Fibroblast of lung (primary cell): ENCODE results near the gene CFAP61. TPM values are rescaled to one million over a fixed set of nuclear protein-coding genes. Genes with fewer than 3 reads are reported as not detected.

Experiments
- DNase-seq, 2 donors: peaks; one replicate each; pipeline versions ENCODE4 v3.0.0 to v3.0.0-alpha.2; 2010; ENCODE audit warnings: low read depth in 2 of 2
- H2AFZ ChIP-seq: 2 replicates; pipeline ENCODE4 v1.5.1; 2012; ENCODE audit warnings: low read length, control low read depth, inconsistent platforms
- H3K27ac ChIP-seq: 2 replicates; pipeline ENCODE4 v1.5.1; 2011; ENCODE audit warnings: low read length, control low read depth; ENCODE audit not compliant: insufficient read depth
- H3K27me3 ChIP-seq: 2 replicates; pipeline ENCODE4 v1.5.1; 2011; ENCODE audit warnings: mild to moderate bottlenecking, low read length; ENCODE audit not compliant: control insufficient read depth, insufficient read depth
- H3K36me3 ChIP-seq: 2 replicates; pipeline ENCODE4 v1.5.1; 2011; ENCODE audit warnings: low read length; ENCODE audit not compliant: control insufficient read depth, insufficient read depth
- H3K4me1 ChIP-seq: 2 replicates; pipeline ENCODE4 v1.5.1; 2011; ENCODE audit warnings: low read length; ENCODE audit not compliant: control insufficient read depth, insufficient read depth; ENCODE audit errors: extremely low read depth
- H3K4me2 ChIP-seq: 2 replicates; pipeline ENCODE4 v1.5.1; 2011; ENCODE audit warnings: low read length, control low read depth; ENCODE audit not compliant: insufficient read depth; ENCODE audit errors: extremely low read depth
- H3K4me3 ChIP-seq, 4 experiments: fragments of 200-600 bp in 1 of 4; sonication (generic) in 1 of 4; replicated peaks in 1 of 4; 2 replicates each; pipeline ENCODE4 v1.5.1; 2011 to 2016; ENCODE audit warnings: low read length in 4 of 4, low read depth in 3 of 4, mild to moderate bottlenecking in 3 of 4, control low read depth in 2 of 4, inconsistent platforms in 1 of 4, mixed read lengths in 1 of 4; ENCODE audit not compliant: insufficient read depth in 1 of 4; ENCODE audit errors: control extremely low read depth in 1 of 4
- H3K79me2 ChIP-seq: 2 replicates; pipeline ENCODE4 v1.5.1; 2012; ENCODE audit warnings: mild to moderate bottlenecking, low read length, inconsistent platforms; ENCODE audit not compliant: control insufficient read depth, insufficient read depth
- H3K9ac ChIP-seq: 2 replicates; pipeline ENCODE4 v1.5.1; 2011; ENCODE audit warnings: mild to moderate bottlenecking, low read length, control low read depth; ENCODE audit not compliant: insufficient read depth
- H3K9me3 ChIP-seq: 2 replicates; pipeline ENCODE4 v1.5.1; 2012; ENCODE audit warnings: low read depth, low read length; ENCODE audit not compliant: control insufficient read depth, insufficient read depth
- H4K20me1 ChIP-seq: 2 replicates; pipeline ENCODE4 v1.5.1; 2011; ENCODE audit warnings: low read length; ENCODE audit not compliant: control insufficient read depth, insufficient read depth; ENCODE audit errors: extremely low read depth
- CTCF ChIP-seq, 2 donors: IDR thresholded peaks in 1 of 2; conservative IDR thresholded peaks in 1 of 2; 1 replicate in 1 of 2; 2 replicates in 1 of 2; pipeline ENCODE4 v1.5.1; 2011 to 2012; ENCODE audit warnings: low read length in 2 of 2, control low read depth in 1 of 2, inconsistent platforms in 1 of 2, low read depth in 1 of 2, mild to moderate bottlenecking in 1 of 2
- EZH2 ChIP-seq: IDR thresholded peaks from 2 replicates; pipeline ENCODE4 v1.5.1; 2012; ENCODE audit warnings: low read length, control low read depth, mild to moderate bottlenecking; ENCODE audit errors: missing control alignments
- polyA plus RNA-seq, 2 donors: library from polyadenylated mRNA; depleted of rRNA in 1 of 2; stranded (reverse) in 1 of 2; unstranded in 1 of 2; fragments of >200 nt; gene quantifications; 2 replicates each; pipeline ENCODE4 v1.2.1, GENCODE V29; 2011 to 2012; ENCODE audit warnings: missing spikeins in 1 of 2
- total RNA-seq: library from RNA; depleted of rRNA; stranded (reverse); fragments of >200 nt; gene quantifications from 2 replicates; pipeline ENCODE4 v1.2.1, GENCODE V29; 2014

Gene CFAP61
- total and polyA plus RNA-seq, 2 donors (not counting 1 experiment from before 2014, with no cell fraction given), result not detected

DNA sequence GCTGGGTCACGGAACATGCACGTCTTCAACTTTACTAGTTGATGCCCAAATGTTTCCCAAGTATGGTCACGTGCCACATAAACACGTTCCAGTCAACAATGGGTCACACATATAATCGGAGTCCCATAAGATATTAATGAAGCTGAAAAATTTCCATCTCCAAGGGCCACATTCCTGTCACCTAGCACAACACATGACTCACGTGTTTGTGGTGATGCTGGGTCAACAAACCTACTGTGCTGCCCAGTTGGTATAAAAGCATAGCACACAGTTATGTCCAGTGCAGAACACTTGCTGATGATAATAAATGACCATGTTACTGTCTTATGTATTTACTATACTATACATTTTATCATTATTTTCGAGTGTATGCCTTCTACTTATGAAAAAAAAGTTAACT, 247.6 kb downstream of the CFAP61 start:
- H3K27ac ChIP-seq, result no peak overlapping the region
- DNase-seq, result no peak
- H4K20me1 ChIP-seq, result no peaks in the 10 kb centered on the region
- no peak overlapping the region for H3K4me2 ChIP-seq
- TF ChIP-seq EZH2 (no peak), CTCF (conservative IDR thresholded peaks at IDR 0.05 in 1 of 2, IDR thresholded peaks at IDR 0.05 in 1 of 2; ENCODE audit: low read depth in 1 of 2, low read length in 2 of 2) (no peak)
- H3K4me3 ChIP-seq, result no peak overlapping the region
- no peak overlapping the region for H2AFZ ChIP-seq
- no peaks in the 10 kb centered on the region for H3K79me2 ChIP-seq
- H3K4me1 ChIP-seq, result no peaks in the 10 kb centered on the region
- H3K9ac ChIP-seq, result no peak overlapping the region
- no peaks in the 10 kb centered on the region for H3K27me3 ChIP-seq
- no peaks in the 10 kb centered on the region for H3K36me3 ChIP-seq
- no peaks in the 10 kb centered on the region for H3K9me3 ChIP-seq

- DNase-seq, result no peak
- TF ChIP-seq CTCF (conservative IDR thresholded peaks at IDR 0.05 in 1 of 2, IDR thresholded peaks at IDR 0.05 in 1 of 2; ENCODE audit: low read depth in 1 of 2, low read length in 2 of 2) (no peak), EZH2 (no peak)
- no peaks in the 10 kb centered on the region for H3K27me3 ChIP-seq
These were observed 251.0 kb downstream of the CFAP61 start for GRCh38 chr20:20303320-20303719.

GRCh38 chr20:20303742-20304141, 251.4 kb downstream of the CFAP61 start:
- no peaks in the 10 kb centered on the region for H3K4me1 ChIP-seq
- H2AFZ ChIP-seq, result no peak overlapping the region
- no peak for DNase-seq
- no peak overlapping the region for H3K4me3 ChIP-seq
- H3K9me3 ChIP-seq, result no peaks in the 10 kb centered on the region
- no peaks in the 10 kb centered on the region for H4K20me1 ChIP-seq
- no peak overlapping the region for H3K4me2 ChIP-seq
- no peaks in the 10 kb centered on the region for H3K36me3 ChIP-seq
- H3K27me3 ChIP-seq, result no peaks in the 10 kb centered on the region
- no peaks in the 10 kb centered on the region for H3K79me2 ChIP-seq
- TF ChIP-seq EZH2 (no peak), CTCF (conservative IDR thresholded peaks at IDR 0.05 in 1 of 2, IDR thresholded peaks at IDR 0.05 in 1 of 2; ENCODE audit: low read depth in 1 of 2, low read length in 2 of 2) (no peak)
- no peak overlapping the region for H3K9ac ChIP-seq
- H3K27ac ChIP-seq, result no peak overlapping the region

More at GRCh38 chr20:20303320-20303719, 251.0 kb downstream of the CFAP61 start:
- Histone ChIP-seq H3K36me3 (no peaks in the 10 kb centered on the region), H4K20me1 (no peaks in the 10 kb centered on the region), H3K27ac (no peak overlapping the region), H3K9me3 (no peaks in the 10 kb centered on the region), H3K9ac (no peak overlapping the region), H3K4me3 (no peak overlapping the region), H2AFZ (no peak overlapping the region), H3K79me2 (no peaks in the 10 kb centered on the region), H3K4me1 (no peaks in the 10 kb centered on the region), H3K4me2 (no peak overlapping the region)
